ENCODE measurements around the gene SRP68. TPM values are rescaled to one million over a fixed set of nuclear protein-coding genes. Genes with fewer than 3 reads are reported as not detected.

The SRP68 gene
- total and polyA plus RNA-seq, 4 donors = 17.7 to 36.7 (median 28.7) TPM

Small RNAs within 50 kb of the gene (small RNA-seq; reads per million reads assigned to genes)
- not detected for gene MIR6868

Other genes with a start within 250 kb of the SRP68 start
- 10 to 100 TPM; 10.3 to 22.9 TPM for gene UNC13D, start 228.1 kb downstream of the SRP68 start, total RNA-seq
- 1 to 10 TPM; 2.1 to 4.9 TPM for gene UNC13D, start 228.1 kb downstream of the SRP68 start, polyA plus RNA-seq
- gene WBP2, start 217.2 kb downstream of the SRP68 start, total RNA-seq = 10 to 100 TPM; 29.0 to 32.5 TPM
- 10 to 100 TPM; 70.7 to 99.4 TPM for gene WBP2, start 217.2 kb downstream of the SRP68 start, polyA plus RNA-seq
- gene TRIM47, start 193.9 kb downstream of the SRP68 start, total RNA-seq = 10 to 100 TPM in 1 of 2 donors, 1 to 10 TPM in 1; 6.9 to 15.4 TPM
- 10 to 100 TPM; 12.2 to 18.5 TPM for gene TRIM47, start 193.9 kb downstream of the SRP68 start, polyA plus RNA-seq
- 1 to 10 TPM; 7.7 to 8.6 TPM for gene TRIM65, start 175.6 kb downstream of the SRP68 start, total RNA-seq
- gene TRIM65, start 175.6 kb downstream of the SRP68 start, polyA plus RNA-seq = 1 to 10 TPM; 1.5 to 5.3 TPM
- gene MRPL38, start 167.6 kb downstream of the SRP68 start, total RNA-seq = 10 to 100 TPM; 23.0 to 43.9 TPM
- 10 to 100 TPM; 57.1 to 63.9 TPM for gene MRPL38, start 167.6 kb downstream of the SRP68 start, polyA plus RNA-seq
- 1 to 10 TPM; 2.3 to 5.6 TPM for gene FBF1, start 131.5 kb downstream of the SRP68 start, total RNA-seq
- 1 to 10 TPM in 1 of 2 donors, under 1 TPM in 1; 0.39 to 1.2 TPM for gene FBF1, start 131.5 kb downstream of the SRP68 start, polyA plus RNA-seq
- 100 to 1,000 TPM in 1 of 2 donors, 10 to 100 TPM in 1; 81.1 to 293 TPM for gene ACOX1, start 93.4 kb downstream of the SRP68 start, total RNA-seq
- gene ACOX1, start 93.4 kb downstream of the SRP68 start, polyA plus RNA-seq = 10 to 100 TPM; 33.3 to 45.7 TPM
- 10 to 100 TPM; 12.0 to 18.3 TPM for gene TEN1, start 93.3 kb downstream of the SRP68 start, total RNA-seq
- gene TEN1, start 93.3 kb downstream of the SRP68 start, polyA plus RNA-seq = 10 to 100 TPM; 14.6 to 30.0 TPM
- gene CDK3, start 71.7 kb downstream of the SRP68 start, total RNA-seq = 1 to 10 TPM; 1.5 to 6.3 TPM
- 1 to 10 TPM; 2.6 TPM for gene CDK3, start 71.7 kb downstream of the SRP68 start, polyA plus RNA-seq
- under 1 TPM in 1 of 2 donors, not detected in 1; 0.33 TPM for gene EVPL, start 45.2 kb downstream of the SRP68 start, total RNA-seq
- under 1 TPM; 0.03 to 0.21 TPM for gene EVPL, start 45.2 kb downstream of the SRP68 start, polyA plus RNA-seq
- gene GALR2, start 2.3 kb upstream of the SRP68 start, total RNA-seq = under 1 TPM in 1 of 2 donors, not detected in 1; 0.08 TPM
- under 1 TPM; 0.14 to 0.22 TPM for gene GALR2, start 2.3 kb upstream of the SRP68 start, polyA plus RNA-seq
- gene ZACN, start 6.7 kb upstream of the SRP68 start, total RNA-seq = not detected
- gene ZACN, start 6.7 kb upstream of the SRP68 start, polyA plus RNA-seq = 1 to 10 TPM in 1 of 2 donors, under 1 TPM in 1; 0.35 to 1.9 TPM
- 10 to 100 TPM; 45.3 to 64.8 TPM for gene EXOC7, start 31.3 kb upstream of the SRP68 start, total RNA-seq
- 10 to 100 TPM; 28.0 to 31.1 TPM for gene EXOC7, start 31.3 kb upstream of the SRP68 start, polyA plus RNA-seq
- gene FOXJ1, start 68.7 kb upstream of the SRP68 start, total RNA-seq = 1 to 10 TPM in 1 of 2 donors, under 1 TPM in 1; under 0.01 to 1.5 TPM
- gene FOXJ1, start 68.7 kb upstream of the SRP68 start, polyA plus RNA-seq = not detected
- 1 to 10 TPM in 1 of 2 donors, under 1 TPM in 1; 0.42 to 2.9 TPM for gene RNF157, start 168.0 kb upstream of the SRP68 start, total RNA-seq
- under 1 TPM; 0.50 to 0.82 TPM for gene RNF157, start 168.0 kb upstream of the SRP68 start, polyA plus RNA-seq
- 1 to 10 TPM; 1.7 to 6.5 TPM for gene UBALD2, start 192.8 kb upstream of the SRP68 start, total RNA-seq
- gene UBALD2, start 192.8 kb upstream of the SRP68 start, polyA plus RNA-seq = 1 to 10 TPM; 1.4 to 5.5 TPM
- gene QRICH2, start 235.8 kb upstream of the SRP68 start, total RNA-seq = 1 to 10 TPM in 1 of 2 donors, under 1 TPM in 1; 0.56 to 6.1 TPM
- under 1 TPM; 0.67 TPM for gene QRICH2, start 235.8 kb upstream of the SRP68 start, polyA plus RNA-seq